HepG2 (cell line): ENCODE results near the gene CTNNA3.
"Not testable (repeated sequence)": the region's sequence is repeated elsewhere in the genome, so short reads cannot be mapped to it uniquely, and the experiment has no call there.

ENCODE experiments used
- KLF13 ChIP-seq: sonication (generic); formaldehyde crosslinking; IDR thresholded peaks from 2 replicates; pipeline ENCODE4 v1.4.0; 2020; ENCODE audit warnings: mild to moderate bottlenecking, missing genetic modification reagents
- TF ChIP-seq, protein P1 (sequence below): sonication (generic); formaldehyde crosslinking; IDR thresholded peaks from 2 replicates; pipeline ENCODE4 v1.8.0; 2022; ENCODE audit warnings: mild to moderate bottlenecking, missing genetic modification reagents, borderline replicate concordance
- TF ChIP-seq, protein P2 (sequence below): sonication (generic); formaldehyde crosslinking; IDR thresholded peaks from 2 replicates; pipeline ENCODE4 v1.5.0; 2020; ENCODE audit warnings: missing genetic modification reagents
- TF ChIP-seq, protein P3 (sequence below): IDR thresholded peaks from 2 replicates; pipeline ENCODE4 v1.6.1; 2016; ENCODE audit warnings: missing compliant biosample characterization, missing genetic modification reagents, borderline replicate concordance
- TF ChIP-seq, protein P4 (sequence below): IDR thresholded peaks from 2 replicates; pipeline ENCODE4 v1.6.1; 2016; ENCODE audit warnings: low read depth, control low read depth

DNA sequence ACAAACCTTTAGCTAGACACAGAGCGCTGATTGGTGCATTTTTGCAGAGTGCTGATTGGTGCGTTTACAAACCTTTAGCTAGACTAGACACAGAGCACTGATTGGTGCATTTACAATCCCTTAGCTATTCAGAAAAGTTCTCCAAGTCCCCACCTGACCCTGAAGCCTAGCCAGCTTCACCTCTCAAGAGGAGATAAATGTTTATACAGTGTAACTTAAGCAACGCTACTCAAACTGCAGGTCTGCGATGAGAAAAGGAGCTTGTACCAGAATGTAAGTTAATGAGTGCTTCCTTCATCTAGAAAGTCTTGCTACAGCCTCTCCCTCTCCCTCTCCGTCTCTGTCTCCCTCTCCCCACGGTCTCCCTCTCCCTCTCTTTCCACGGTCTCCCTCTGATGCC lies 5.5 kb downstream of the CTNNA3 start:
- TF ChIP-seq, protein P1, sequence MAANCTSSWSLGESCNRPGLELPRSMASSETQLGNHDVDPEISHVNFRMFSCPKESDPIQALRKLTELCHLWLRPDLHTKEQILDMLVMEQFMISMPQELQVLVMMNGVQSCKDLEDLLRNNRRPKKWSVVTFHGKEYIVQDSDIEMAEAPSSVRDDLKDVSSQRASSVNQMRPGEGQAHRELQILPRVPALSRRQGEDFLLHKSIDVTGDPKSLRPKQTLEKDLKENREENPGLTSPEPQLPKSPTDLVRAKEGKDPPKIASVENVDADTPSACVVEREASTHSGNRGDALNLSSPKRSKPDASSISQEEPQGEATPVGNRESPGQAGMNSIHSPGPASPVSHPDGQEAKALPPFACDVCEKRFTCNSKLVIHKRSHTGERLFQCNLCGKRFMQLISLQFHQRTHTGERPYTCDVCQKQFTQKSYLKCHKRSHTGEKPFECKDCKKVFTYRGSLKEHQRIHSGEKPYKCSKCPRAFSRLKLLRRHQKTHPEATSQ (CRISPR knock-in tag): not testable (repeated sequence)
- TF ChIP-seq, protein P2, sequence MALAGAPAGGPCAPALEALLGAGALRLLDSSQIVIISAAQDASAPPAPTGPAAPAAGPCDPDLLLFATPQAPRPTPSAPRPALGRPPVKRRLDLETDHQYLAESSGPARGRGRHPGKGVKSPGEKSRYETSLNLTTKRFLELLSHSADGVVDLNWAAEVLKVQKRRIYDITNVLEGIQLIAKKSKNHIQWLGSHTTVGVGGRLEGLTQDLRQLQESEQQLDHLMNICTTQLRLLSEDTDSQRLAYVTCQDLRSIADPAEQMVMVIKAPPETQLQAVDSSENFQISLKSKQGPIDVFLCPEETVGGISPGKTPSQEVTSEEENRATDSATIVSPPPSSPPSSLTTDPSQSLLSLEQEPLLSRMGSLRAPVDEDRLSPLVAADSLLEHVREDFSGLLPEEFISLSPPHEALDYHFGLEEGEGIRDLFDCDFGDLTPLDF (CRISPR knock-in tag): not testable (repeated sequence)
- TF ChIP-seq KLF13: not testable (repeated sequence)
- TF ChIP-seq, protein P3, sequence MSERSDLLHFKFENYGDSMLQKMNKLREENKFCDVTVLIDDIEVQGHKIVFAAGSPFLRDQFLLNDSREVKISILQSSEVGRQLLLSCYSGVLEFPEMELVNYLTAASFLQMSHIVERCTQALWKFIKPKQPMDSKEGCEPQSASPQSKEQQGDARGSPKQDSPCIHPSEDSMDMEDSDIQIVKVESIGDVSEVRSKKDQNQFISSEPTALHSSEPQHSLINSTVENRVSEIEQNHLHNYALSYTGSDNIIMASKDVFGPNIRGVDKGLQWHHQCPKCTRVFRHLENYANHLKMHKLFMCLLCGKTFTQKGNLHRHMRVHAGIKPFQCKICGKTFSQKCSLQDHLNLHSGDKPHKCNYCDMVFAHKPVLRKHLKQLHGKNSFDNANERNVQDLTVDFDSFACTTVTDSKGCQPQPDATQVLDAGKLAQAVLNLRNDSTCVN: not testable (repeated sequence)
- TF ChIP-seq, protein P4, sequence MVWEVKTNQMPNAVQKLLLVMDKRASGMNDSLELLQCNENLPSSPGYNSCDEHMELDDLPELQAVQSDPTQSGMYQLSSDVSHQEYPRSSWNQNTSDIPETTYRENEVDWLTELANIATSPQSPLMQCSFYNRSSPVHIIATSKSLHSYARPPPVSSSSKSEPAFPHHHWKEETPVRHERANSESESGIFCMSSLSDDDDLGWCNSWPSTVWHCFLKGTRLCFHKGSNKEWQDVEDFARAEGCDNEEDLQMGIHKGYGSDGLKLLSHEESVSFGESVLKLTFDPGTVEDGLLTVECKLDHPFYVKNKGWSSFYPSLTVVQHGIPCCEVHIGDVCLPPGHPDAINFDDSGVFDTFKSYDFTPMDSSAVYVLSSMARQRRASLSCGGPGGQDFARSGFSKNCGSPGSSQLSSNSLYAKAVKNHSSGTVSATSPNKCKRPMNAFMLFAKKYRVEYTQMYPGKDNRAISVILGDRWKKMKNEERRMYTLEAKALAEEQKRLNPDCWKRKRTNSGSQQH (CRISPR knock-in tag): not testable (repeated sequence)
